GM18868 (cell line): ENCODE results near the gene ENC1.
A peak's percentile ranks its signal among the peaks of the same experiment; 100 is the strongest.
"Not testable (repeated sequence)": the region's sequence is repeated elsewhere in the genome, so short reads cannot be mapped to it uniquely, and the experiment has no call there.

ENCODE experiments used
- ATAC-seq: cut with Tn5 transposase; IDR thresholded peaks from one replicate; pipeline ENCODE4 v1.9.1; 2021; ENCODE audit warnings: mild to moderate bottlenecking, moderate library complexity; ENCODE audit not compliant: unreplicated experiment

Gene ENC1

GRCh38 chr5:74640450-74640953 is at the start of gene ENC1:
Gene ENC1 (minus strand): TSS chr5:74640728. CDS start chr5:74636485, 4,243 bp downstream.
- peak; percentile 69 for ATAC-seq

- ATAC-seq, result no peak
Measured at GRCh38 chr5:74686962-74687751, 46.6 kb upstream of the ENC1 start.

- peak; percentile 62 for ATAC-seq
Measured at GRCh38 chr5:74685979-74686631, 45.6 kb upstream of the ENC1 start.

- peak; percentile 80 for ATAC-seq
Measured at GRCh38 chr5:74684900-74685851, 44.6 kb upstream of the ENC1 start, which contains the start of gene HEXB. Gene HEXB (plus strand): TSS chr5:74685233. CDS start chr5:74685261, 28 bp downstream.

- no peak for ATAC-seq
Measured at GRCh38 chr5:74679966-74680365, 39.4 kb upstream of the ENC1 start.

GRCh38 chr5:74679300-74679699 is 38.8 kb upstream of the ENC1 start:
- ATAC-seq, result not testable (repeated sequence)

GRCh38 chr5:74678123-74678522 is 37.6 kb upstream of the ENC1 start:
- ATAC-seq, result not testable (repeated sequence)

- not testable (repeated sequence) for ATAC-seq
Measured at GRCh38 chr5:74676466-74676865, 35.9 kb upstream of the ENC1 start.

GRCh38 chr5:74673011-74673790 is 32.7 kb upstream of the ENC1 start:
- ATAC-seq, result no peak

- ATAC-seq, result no peak
Measured at GRCh38 chr5:74672215-74672877, 31.8 kb upstream of the ENC1 start.

GRCh38 chr5:74670396-74671038 is 30.0 kb upstream of the ENC1 start:
- ATAC-seq, result no peak

- ATAC-seq, result no peak
Measured at GRCh38 chr5:74669821-74670220, 29.3 kb upstream of the ENC1 start.

GRCh38 chr5:74667396-74667795 is 26.9 kb upstream of the ENC1 start:
- no peak for ATAC-seq

- no peak for ATAC-seq
Measured at GRCh38 chr5:74665816-74666215, 25.3 kb upstream of the ENC1 start.

- no peak for ATAC-seq
Measured at GRCh38 chr5:74665273-74665672, 24.7 kb upstream of the ENC1 start.

- ATAC-seq, result no peak
Measured at GRCh38 chr5:74664551-74664950, 24.0 kb upstream of the ENC1 start.

GRCh38 chr5:74660873-74661272 is 20.3 kb upstream of the ENC1 start:
- ATAC-seq, result no peak

- no peak for ATAC-seq
Measured at GRCh38 chr5:74660140-74660539, 19.6 kb upstream of the ENC1 start.

- ATAC-seq, result no peak
Measured at GRCh38 chr5:74659172-74659571, 18.6 kb upstream of the ENC1 start.
